Ammon's horn (tissue), 1 donor: ENCODE data around the gene PLCB4.

ENCODE experiments used
- DNase-seq: peaks from one replicate; pipeline ENCODE4 v3.0.0-alpha.2; 2016; ENCODE audit warnings: low spot score

Gene PLCB4

DNA sequence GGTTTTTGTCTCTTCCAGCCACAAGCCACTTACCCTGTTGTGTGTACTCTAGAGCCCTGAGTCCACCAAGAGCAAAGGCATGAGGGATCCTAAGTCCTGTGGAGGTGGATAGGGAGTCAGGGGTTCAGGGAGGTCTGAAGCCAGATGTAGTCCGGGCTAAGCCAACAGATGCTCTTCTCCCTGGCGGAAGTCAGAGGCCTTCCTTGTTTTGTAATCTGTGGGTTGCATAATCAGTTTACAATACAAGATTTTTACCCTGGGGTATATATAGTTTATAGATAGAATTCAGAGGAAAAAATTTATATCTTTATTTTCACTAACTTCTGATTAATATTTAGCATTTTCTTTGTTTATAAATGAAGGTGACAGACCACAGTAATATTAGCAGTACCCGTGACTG is 454.7 kb downstream of the PLCB4 start:
- no peak for DNase-seq
